GM23338 (cell line): ENCODE results near the gene PHACTR2.
"Not testable (repeated sequence)": the region's sequence is repeated elsewhere in the genome, so short reads cannot be mapped to it uniquely, and the experiment has no call there.

ENCODE experiments used
- NANOG ChIP-seq: IDR thresholded peaks from 2 replicates; pipeline ENCODE4 v1.6.1; 2016; ENCODE audit warnings: antibody characterized with exemption, borderline replicate concordance
- POLR2AphosphoS5 ChIP-seq: IDR thresholded peaks from 2 replicates; pipeline ENCODE4 v1.6.1; 2016; ENCODE audit warnings: antibody characterized with exemption, low read depth
- TF ChIP-seq, protein P1 (sequence below): IDR thresholded peaks from 2 replicates; pipeline ENCODE4 v1.6.1; 2016; ENCODE audit warnings: antibody characterized with exemption
- TF ChIP-seq, protein P2 (sequence below), 2 experiments: fragments of 200-600 bp in 1 of 2; sonication (generic) in 1 of 2; conservative IDR thresholded peaks; 2 replicates each; pipeline versions ENCODE4 v1.5.1 to v1.6.1; 2016 to 2017; ENCODE audit warnings: antibody characterized with exemption in 2 of 2, low read depth in 2 of 2, mild to moderate bottlenecking in 2 of 2, moderate library complexity in 1 of 2

DNA sequence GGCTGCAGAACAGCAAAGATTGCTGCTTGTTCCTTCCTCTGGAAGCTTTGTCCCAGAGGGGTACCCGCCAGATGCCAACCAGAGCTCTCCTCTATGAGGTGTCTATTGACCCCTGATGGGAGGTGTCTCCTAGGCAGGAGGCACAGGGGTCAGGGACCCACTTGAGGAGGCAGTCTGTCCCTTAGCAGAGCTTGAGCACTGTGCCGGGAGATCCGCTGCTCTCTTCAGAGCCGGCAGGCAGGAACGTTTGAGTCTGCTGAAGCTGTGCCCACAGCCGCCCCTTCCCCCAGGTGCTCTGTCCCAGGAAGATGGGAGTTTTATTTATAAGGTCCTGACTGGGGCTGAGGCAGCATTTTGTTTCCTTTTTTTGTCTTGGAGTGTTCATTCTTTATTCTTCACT, 179.0 kb downstream of the PHACTR2 start:
- TF ChIP-seq NANOG, POLR2AphosphoS5: not testable (repeated sequence)
- TF ChIP-seq, protein P1, sequence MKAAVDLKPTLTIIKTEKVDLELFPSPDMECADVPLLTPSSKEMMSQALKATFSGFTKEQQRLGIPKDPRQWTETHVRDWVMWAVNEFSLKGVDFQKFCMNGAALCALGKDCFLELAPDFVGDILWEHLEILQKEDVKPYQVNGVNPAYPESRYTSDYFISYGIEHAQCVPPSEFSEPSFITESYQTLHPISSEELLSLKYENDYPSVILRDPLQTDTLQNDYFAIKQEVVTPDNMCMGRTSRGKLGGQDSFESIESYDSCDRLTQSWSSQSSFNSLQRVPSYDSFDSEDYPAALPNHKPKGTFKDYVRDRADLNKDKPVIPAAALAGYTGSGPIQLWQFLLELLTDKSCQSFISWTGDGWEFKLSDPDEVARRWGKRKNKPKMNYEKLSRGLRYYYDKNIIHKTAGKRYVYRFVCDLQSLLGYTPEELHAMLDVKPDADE: not testable (repeated sequence)
- TF ChIP-seq, protein P2, sequence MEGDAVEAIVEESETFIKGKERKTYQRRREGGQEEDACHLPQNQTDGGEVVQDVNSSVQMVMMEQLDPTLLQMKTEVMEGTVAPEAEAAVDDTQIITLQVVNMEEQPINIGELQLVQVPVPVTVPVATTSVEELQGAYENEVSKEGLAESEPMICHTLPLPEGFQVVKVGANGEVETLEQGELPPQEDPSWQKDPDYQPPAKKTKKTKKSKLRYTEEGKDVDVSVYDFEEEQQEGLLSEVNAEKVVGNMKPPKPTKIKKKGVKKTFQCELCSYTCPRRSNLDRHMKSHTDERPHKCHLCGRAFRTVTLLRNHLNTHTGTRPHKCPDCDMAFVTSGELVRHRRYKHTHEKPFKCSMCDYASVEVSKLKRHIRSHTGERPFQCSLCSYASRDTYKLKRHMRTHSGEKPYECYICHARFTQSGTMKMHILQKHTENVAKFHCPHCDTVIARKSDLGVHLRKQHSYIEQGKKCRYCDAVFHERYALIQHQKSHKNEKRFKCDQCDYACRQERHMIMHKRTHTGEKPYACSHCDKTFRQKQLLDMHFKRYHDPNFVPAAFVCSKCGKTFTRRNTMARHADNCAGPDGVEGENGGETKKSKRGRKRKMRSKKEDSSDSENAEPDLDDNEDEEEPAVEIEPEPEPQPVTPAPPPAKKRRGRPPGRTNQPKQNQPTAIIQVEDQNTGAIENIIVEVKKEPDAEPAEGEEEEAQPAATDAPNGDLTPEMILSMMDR (conservative IDR thresholded peaks at IDR 0.05; ENCODE audit: low read depth in 2 of 2): not testable (repeated sequence)
